22Rv1 (cell line): ENCODE data around the gene KIRREL3.

Source experiments
- H3K27ac ChIP-seq: fragments of 450-650 bp; 2 replicates; pipeline ENCODE4 v1.5.1; 2017
- ZFX ChIP-seq: fragments of 450-650 bp; IDR thresholded peaks from 2 replicates; pipeline ENCODE4 v1.6.1; 2017; ENCODE audit warnings: antibody characterized with exemption, borderline replicate concordance
- TF ChIP-seq, protein P1 (sequence below): fragments of 450-650 bp; IDR thresholded peaks from 2 replicates; pipeline ENCODE4 v1.5.1; 2017; ENCODE audit warnings: mild to moderate bottlenecking

Gene KIRREL3

GRCh38 chr11:126901783-126902182 is 98.8 kb downstream of the KIRREL3 start:
- TF ChIP-seq ZFX = no peak
- TF ChIP-seq, protein P1, sequence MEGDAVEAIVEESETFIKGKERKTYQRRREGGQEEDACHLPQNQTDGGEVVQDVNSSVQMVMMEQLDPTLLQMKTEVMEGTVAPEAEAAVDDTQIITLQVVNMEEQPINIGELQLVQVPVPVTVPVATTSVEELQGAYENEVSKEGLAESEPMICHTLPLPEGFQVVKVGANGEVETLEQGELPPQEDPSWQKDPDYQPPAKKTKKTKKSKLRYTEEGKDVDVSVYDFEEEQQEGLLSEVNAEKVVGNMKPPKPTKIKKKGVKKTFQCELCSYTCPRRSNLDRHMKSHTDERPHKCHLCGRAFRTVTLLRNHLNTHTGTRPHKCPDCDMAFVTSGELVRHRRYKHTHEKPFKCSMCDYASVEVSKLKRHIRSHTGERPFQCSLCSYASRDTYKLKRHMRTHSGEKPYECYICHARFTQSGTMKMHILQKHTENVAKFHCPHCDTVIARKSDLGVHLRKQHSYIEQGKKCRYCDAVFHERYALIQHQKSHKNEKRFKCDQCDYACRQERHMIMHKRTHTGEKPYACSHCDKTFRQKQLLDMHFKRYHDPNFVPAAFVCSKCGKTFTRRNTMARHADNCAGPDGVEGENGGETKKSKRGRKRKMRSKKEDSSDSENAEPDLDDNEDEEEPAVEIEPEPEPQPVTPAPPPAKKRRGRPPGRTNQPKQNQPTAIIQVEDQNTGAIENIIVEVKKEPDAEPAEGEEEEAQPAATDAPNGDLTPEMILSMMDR = no peak
- H3K27ac ChIP-seq = no peak overlapping the region

GRCh38 chr11:126899961-126900748 is 100.4 kb downstream of the KIRREL3 start:
- no peak for TF ChIP-seq ZFX
- TF ChIP-seq, protein P1 = no peak
- H3K27ac ChIP-seq = no peak overlapping the region

GRCh38 chr11:126898802-126899201 is 101.8 kb downstream of the KIRREL3 start:
- TF ChIP-seq, protein P1 = no peak
- TF ChIP-seq ZFX = no peak
- no peak overlapping the region for H3K27ac ChIP-seq

GRCh38 chr11:126897430-126897829 is 103.1 kb downstream of the KIRREL3 start:
- no peak overlapping the region for H3K27ac ChIP-seq
- TF ChIP-seq, protein P1 = no peak
- TF ChIP-seq ZFX = no peak

DNA sequence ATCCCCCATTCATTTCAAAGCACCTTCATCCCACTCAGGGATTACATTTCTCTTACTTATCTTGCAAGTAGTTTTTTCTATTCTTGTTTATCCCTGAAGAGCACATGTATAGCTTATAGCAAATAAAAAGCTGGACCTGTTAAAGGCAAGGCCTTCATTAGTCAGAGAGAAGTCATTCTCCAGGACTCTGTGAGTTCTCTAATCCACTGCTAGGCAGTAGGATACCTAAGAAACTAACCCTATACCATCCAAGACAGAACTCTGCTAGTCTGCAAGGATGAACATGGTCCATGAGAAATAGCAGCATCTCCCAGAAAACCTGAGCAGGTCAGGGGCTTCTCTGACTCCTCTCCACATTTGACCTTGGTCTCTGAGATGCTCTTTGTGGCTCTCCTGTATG is 104.5 kb downstream of the KIRREL3 start:
- TF ChIP-seq, protein P1 = no peak
- no peak overlapping the region for H3K27ac ChIP-seq

DNA sequence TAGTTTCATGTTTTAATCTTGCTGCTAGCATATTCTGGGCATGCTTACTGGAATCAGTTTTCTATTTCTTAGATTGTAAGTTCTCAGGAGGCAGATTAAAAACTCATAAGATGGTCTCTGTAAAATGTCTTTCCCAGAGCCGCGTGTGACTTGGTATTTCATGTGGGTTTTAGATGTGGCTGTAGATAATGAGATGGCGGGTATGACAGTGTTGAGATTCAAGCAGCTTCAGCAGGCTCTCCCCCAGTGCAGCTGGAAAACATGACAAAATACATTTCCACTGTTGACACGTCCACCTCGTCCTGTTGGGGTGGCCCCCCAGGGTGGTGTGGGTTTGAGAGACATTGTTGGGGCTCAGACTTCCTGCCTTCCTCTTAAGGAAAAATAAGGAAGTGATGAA is 106.8 kb downstream of the KIRREL3 start:
- no peak for TF ChIP-seq ZFX
- TF ChIP-seq, protein P1 = no peak
- no peak overlapping the region for H3K27ac ChIP-seq

DNA sequence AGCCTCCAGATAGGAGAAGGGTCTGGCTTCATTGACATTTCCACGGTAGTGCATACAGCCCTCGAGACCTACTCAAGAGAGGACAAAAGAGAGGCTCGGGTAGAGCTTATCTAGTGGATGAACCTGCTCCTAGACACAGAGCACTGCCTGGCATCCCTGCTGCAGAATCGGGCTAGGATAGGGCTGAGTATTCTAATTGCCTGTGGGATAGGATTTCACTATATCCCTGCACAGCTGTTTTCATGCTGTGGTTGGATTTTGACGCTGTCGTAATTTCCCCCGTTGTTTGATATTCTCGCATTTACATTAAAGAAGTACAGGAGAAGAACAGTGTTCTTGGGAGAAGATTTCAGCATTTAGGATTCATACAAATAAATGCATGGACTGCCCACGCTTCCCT is 107.8 kb downstream of the KIRREL3 start:
- no peak for TF ChIP-seq ZFX
- TF ChIP-seq, protein P1 = no peak
- H3K27ac ChIP-seq = no peak overlapping the region
